ENCODE results near the gene TLK2.
"Not testable (repeated sequence)": the region's sequence is repeated elsewhere in the genome, so short reads cannot be mapped to it uniquely, and the experiment has no call there.

The TLK2 gene

GRCh38 chr17:62521295-62521694 lies 42.7 kb downstream of the TLK2 start:
- not testable (repeated sequence) for DNase-seq (ENCODE audit: extremely low read depth, low read depth); H3K4me3 ChIP-seq (replicated peaks; ENCODE audit: low read depth, low read length)

GRCh38 chr17:62524077-62524476 lies 45.5 kb downstream of the TLK2 start:
- not testable (repeated sequence) for DNase-seq (ENCODE audit: extremely low read depth, low read depth); H3K4me3 ChIP-seq (replicated peaks; ENCODE audit: low read depth, low read length)

- peak; percentile 9 for DNase-seq (ENCODE audit: extremely low read depth, low read depth)
- not testable (repeated sequence) for H3K4me3 ChIP-seq (replicated peaks; ENCODE audit: low read depth, low read length)
These were observed 46.7 kb downstream of the TLK2 start for GRCh38 chr17:62525317-62525716.

GRCh38 chr17:62530936-62531335 lies 52.3 kb downstream of the TLK2 start:
- not testable (repeated sequence) for H3K4me3 ChIP-seq (replicated peaks; ENCODE audit: low read depth, low read length); DNase-seq (ENCODE audit: extremely low read depth, low read depth)

- DNase-seq (ENCODE audit: extremely low read depth, low read depth); H3K4me3 ChIP-seq (replicated peaks; ENCODE audit: low read depth, low read length): not testable (repeated sequence)
These were observed 57.9 kb downstream of the TLK2 start for GRCh38 chr17:62536557-62536956.

- not testable (repeated sequence) for H3K4me3 ChIP-seq (replicated peaks; ENCODE audit: low read depth, low read length); DNase-seq (ENCODE audit: extremely low read depth, low read depth)
These were observed 62.4 kb downstream of the TLK2 start for GRCh38 chr17:62541073-62541472.

GRCh38 chr17:62543278-62543775 lies 64.7 kb downstream of the TLK2 start:
- not testable (repeated sequence) for H3K4me3 ChIP-seq (replicated peaks; ENCODE audit: low read depth, low read length); DNase-seq (ENCODE audit: extremely low read depth, low read depth)

GRCh38 chr17:62546066-62546465 lies 67.4 kb downstream of the TLK2 start:
- not testable (repeated sequence) for DNase-seq (ENCODE audit: extremely low read depth, low read depth); H3K4me3 ChIP-seq (replicated peaks; ENCODE audit: low read depth, low read length)

GRCh38 chr17:62552851-62553659 lies 74.4 kb downstream of the TLK2 start:
- TF ChIP-seq CTCF (IDR thresholded peaks at IDR 0.05; ENCODE audit: low read depth, low read length, missing control alignments), result peak; percentile 45
- not testable (repeated sequence) for DNase-seq (ENCODE audit: extremely low read depth, low read depth); H3K4me3 ChIP-seq (replicated peaks; ENCODE audit: low read depth, low read length)

- DNase-seq (ENCODE audit: extremely low read depth, low read depth); H3K4me3 ChIP-seq (replicated peaks; ENCODE audit: low read depth, low read length): not testable (repeated sequence)
These were observed 78.9 kb downstream of the TLK2 start for GRCh38 chr17:62557532-62557931.

- not testable (repeated sequence) for DNase-seq (ENCODE audit: extremely low read depth, low read depth); H3K4me3 ChIP-seq (replicated peaks; ENCODE audit: low read depth, low read length)
These were observed 80.3 kb downstream of the TLK2 start for GRCh38 chr17:62558941-62559340.

GRCh38 chr17:62560971-62561370 lies 82.3 kb downstream of the TLK2 start:
- not testable (repeated sequence) for H3K4me3 ChIP-seq (replicated peaks; ENCODE audit: low read depth, low read length); DNase-seq (ENCODE audit: extremely low read depth, low read depth)

- TF ChIP-seq CTCF (IDR thresholded peaks at IDR 0.05; ENCODE audit: low read depth, low read length, missing control alignments), result no peak
- no peak overlapping the region for H3K4me3 ChIP-seq (replicated peaks; ENCODE audit: low read depth, low read length)
- peak; percentile 38 for DNase-seq (ENCODE audit: extremely low read depth, low read depth)
These were observed 84.0 kb downstream of the TLK2 start for GRCh38 chr17:62562656-62563055.
